Measurements from ENCODE around the gene TAF11L13.

GRCh38 chr5:17625686-17626085 is 6.2 kb upstream of the TAF11L13 start:
- TF ChIP-seq ZNF792 (tag by site-specific recombination; IDR thresholded peaks at IDR 0.05) (no peak), ZNF10 (tag by site-specific recombination; IDR thresholded peaks at IDR 0.05) (no peak), ZNF274 (IDR thresholded peaks at IDR 0.05; ENCODE audit: low read length) (no peak), ZNF274 (tag by site-specific recombination; IDR thresholded peaks at IDR 0.05; ENCODE audit: borderline replicate concordance) (no peak), ZNF2 (tag by site-specific recombination; IDR thresholded peaks at IDR 0.05) (no peak), ZNF560 (tag by site-specific recombination; IDR thresholded peaks at IDR 0.05; ENCODE audit: borderline replicate concordance) (no peak), ZNF76 (tag by site-specific recombination; IDR thresholded peaks at IDR 0.05; ENCODE audit: borderline replicate concordance, low read depth) (no peak), ZNF311 (tag by site-specific recombination; IDR thresholded peaks at IDR 0.05; ENCODE audit: borderline replicate concordance) (no peak), ZSCAN5A (tag by site-specific recombination; IDR thresholded peaks at IDR 0.05) (no peak)
- TF ChIP-seq, protein P1, sequence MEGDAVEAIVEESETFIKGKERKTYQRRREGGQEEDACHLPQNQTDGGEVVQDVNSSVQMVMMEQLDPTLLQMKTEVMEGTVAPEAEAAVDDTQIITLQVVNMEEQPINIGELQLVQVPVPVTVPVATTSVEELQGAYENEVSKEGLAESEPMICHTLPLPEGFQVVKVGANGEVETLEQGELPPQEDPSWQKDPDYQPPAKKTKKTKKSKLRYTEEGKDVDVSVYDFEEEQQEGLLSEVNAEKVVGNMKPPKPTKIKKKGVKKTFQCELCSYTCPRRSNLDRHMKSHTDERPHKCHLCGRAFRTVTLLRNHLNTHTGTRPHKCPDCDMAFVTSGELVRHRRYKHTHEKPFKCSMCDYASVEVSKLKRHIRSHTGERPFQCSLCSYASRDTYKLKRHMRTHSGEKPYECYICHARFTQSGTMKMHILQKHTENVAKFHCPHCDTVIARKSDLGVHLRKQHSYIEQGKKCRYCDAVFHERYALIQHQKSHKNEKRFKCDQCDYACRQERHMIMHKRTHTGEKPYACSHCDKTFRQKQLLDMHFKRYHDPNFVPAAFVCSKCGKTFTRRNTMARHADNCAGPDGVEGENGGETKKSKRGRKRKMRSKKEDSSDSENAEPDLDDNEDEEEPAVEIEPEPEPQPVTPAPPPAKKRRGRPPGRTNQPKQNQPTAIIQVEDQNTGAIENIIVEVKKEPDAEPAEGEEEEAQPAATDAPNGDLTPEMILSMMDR (tag by site-specific recombination; IDR thresholded peaks at IDR 0.05), result no peak

Data from HEK293 (cell line).